Islet precursor cell (in vitro differentiated cells): ENCODE measurements around the gene ARL5A.

Source experiments
- DNase-seq: peaks from one replicate; pipeline ENCODE4 v3.0.0-alpha.2; 2018

ARL5A gene

GRCh38 chr2:151840216-151841046 lies 12.2 kb upstream of the ARL5A start:
- DNase-seq: no peak

- no peak for DNase-seq
Observed at GRCh38 chr2:151837926-151838325, 9.7 kb upstream of the ARL5A start.

GRCh38 chr2:151833984-151834383 lies 5.8 kb upstream of the ARL5A start:
- DNase-seq: no peak

GRCh38 chr2:151830961-151831360 lies 2.7 kb upstream of the ARL5A start:
- DNase-seq: no peak

GRCh38 chr2:151828890-151829324 lies 686 bp upstream of the ARL5A start:
- DNase-seq: no peak

- peak; percentile 64 for DNase-seq
Observed at GRCh38 chr2:151827564-151828142, 568 bp downstream of the ARL5A start.

- DNase-seq: no peak
Observed at GRCh38 chr2:151826737-151827157, 1.5 kb downstream of the ARL5A start.

- no peak for DNase-seq
Observed at GRCh38 chr2:151824886-151825285, 3.3 kb downstream of the ARL5A start.

GRCh38 chr2:151823651-151824050 lies 4.6 kb downstream of the ARL5A start:
- no peak for DNase-seq

GRCh38 chr2:151819920-151820319 lies 8.3 kb downstream of the ARL5A start:
- no peak for DNase-seq

- DNase-seq: no peak
Observed at GRCh38 chr2:151817929-151818328, 10.3 kb downstream of the ARL5A start.

- DNase-seq: no peak
Observed at GRCh38 chr2:151816843-151817242, 11.4 kb downstream of the ARL5A start.

GRCh38 chr2:151815821-151816489 lies 12.3 kb downstream of the ARL5A start:
- DNase-seq: no peak

- DNase-seq: no peak
Observed at GRCh38 chr2:151810489-151810888, 17.7 kb downstream of the ARL5A start.

GRCh38 chr2:151809073-151809383 lies 19.2 kb downstream of the ARL5A start:
- DNase-seq: no peak

- no peak for DNase-seq
Observed at GRCh38 chr2:151808258-151809072, 19.8 kb downstream of the ARL5A start.

GRCh38 chr2:151805961-151806360 lies 22.3 kb downstream of the ARL5A start:
- DNase-seq: no peak

- no peak for DNase-seq
Observed at GRCh38 chr2:151805343-151805742, 22.9 kb downstream of the ARL5A start.

- no peak for DNase-seq
Observed at GRCh38 chr2:151803811-151804210, 24.4 kb downstream of the ARL5A start.

GRCh38 chr2:151802315-151802714 lies 25.9 kb downstream of the ARL5A start:
- no peak for DNase-seq

GRCh38 chr2:151799886-151800292 lies 28.3 kb downstream of the ARL5A start:
- no peak for DNase-seq

- DNase-seq: no peak
Observed at GRCh38 chr2:151796774-151797173, 31.4 kb downstream of the ARL5A start.

- no peak for DNase-seq
Observed at GRCh38 chr2:151795646-151796240, 32.5 kb downstream of the ARL5A start.
